ENCODE data around the gene ADCY6.

DNA sequence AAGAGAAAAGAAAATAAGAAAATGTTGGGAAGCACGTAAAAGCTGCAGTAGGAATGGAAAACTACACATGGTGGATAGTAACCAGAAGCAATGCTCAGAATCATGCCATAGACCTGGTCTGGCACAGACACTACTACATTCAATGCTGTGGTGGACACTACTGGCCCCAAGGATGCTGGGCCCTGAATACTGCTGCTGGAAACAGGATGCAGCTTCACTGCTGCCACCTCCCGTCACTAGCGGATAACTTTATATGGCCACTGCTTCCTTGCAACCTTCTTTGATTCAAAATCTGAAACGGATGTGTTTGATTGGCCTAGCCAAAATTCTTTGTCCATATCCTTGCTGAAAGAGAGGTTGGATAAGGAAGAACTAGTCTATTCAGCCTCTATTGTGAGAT is 30.7 kb downstream of the ADCY6 start:
- TF ChIP-seq NFIC (IDR thresholded peaks at IDR 0.05) (no peak), YY1 (IDR thresholded peaks at IDR 0.05; ENCODE audit: low read depth) (no peak), CREB1 (IDR thresholded peaks at IDR 0.05; ENCODE audit: low read depth) (no peak), RAD21 (IDR thresholded peaks at IDR 0.05; ENCODE audit: low read depth) (no peak), ZBTB7A (IDR thresholded peaks at IDR 0.05; ENCODE audit: low read depth) (no peak), EP300 (IDR thresholded peaks at IDR 0.05; ENCODE audit: borderline replicate concordance) (no peak), EGR1 (IDR thresholded peaks at IDR 0.05) (no peak), CEBPB (IDR thresholded peaks at IDR 0.05) (no peak)
- TF ChIP-seq, protein P1, sequence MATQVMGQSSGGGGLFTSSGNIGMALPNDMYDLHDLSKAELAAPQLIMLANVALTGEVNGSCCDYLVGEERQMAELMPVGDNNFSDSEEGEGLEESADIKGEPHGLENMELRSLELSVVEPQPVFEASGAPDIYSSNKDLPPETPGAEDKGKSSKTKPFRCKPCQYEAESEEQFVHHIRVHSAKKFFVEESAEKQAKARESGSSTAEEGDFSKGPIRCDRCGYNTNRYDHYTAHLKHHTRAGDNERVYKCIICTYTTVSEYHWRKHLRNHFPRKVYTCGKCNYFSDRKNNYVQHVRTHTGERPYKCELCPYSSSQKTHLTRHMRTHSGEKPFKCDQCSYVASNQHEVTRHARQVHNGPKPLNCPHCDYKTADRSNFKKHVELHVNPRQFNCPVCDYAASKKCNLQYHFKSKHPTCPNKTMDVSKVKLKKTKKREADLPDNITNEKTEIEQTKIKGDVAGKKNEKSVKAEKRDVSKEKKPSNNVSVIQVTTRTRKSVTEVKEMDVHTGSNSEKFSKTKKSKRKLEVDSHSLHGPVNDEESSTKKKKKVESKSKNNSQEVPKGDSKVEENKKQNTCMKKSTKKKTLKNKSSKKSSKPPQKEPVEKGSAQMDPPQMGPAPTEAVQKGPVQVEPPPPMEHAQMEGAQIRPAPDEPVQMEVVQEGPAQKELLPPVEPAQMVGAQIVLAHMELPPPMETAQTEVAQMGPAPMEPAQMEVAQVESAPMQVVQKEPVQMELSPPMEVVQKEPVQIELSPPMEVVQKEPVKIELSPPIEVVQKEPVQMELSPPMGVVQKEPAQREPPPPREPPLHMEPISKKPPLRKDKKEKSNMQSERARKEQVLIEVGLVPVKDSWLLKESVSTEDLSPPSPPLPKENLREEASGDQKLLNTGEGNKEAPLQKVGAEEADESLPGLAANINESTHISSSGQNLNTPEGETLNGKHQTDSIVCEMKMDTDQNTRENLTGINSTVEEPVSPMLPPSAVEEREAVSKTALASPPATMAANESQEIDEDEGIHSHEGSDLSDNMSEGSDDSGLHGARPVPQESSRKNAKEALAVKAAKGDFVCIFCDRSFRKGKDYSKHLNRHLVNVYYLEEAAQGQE (IDR thresholded peaks at IDR 0.05; ENCODE audit: low read depth) = no peak
- TF ChIP-seq, protein P2, sequence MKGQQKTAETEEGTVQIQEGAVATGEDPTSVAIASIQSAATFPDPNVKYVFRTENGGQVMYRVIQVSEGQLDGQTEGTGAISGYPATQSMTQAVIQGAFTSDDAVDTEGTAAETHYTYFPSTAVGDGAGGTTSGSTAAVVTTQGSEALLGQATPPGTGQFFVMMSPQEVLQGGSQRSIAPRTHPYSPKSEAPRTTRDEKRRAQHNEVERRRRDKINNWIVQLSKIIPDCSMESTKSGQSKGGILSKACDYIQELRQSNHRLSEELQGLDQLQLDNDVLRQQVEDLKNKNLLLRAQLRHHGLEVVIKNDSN (IDR thresholded peaks at IDR 0.05) = no peak
- TF ChIP-seq, protein P3, sequence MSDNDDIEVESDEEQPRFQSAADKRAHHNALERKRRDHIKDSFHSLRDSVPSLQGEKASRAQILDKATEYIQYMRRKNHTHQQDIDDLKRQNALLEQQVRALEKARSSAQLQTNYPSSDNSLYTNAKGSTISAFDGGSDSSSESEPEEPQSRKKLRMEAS (IDR thresholded peaks at IDR 0.05) = no peak
